ENCODE measurements around the gene PLAA.
A peak's percentile ranks its signal among the peaks of the same experiment; 100 is the strongest.

The PLAA gene

GRCh38 chr9:26870292-26870691, 76.8 kb downstream of the PLAA start:
- H3K4me3 ChIP-seq (ENCODE audit: low read depth, low read length) = no peak overlapping the region
- TF ChIP-seq CTCF (IDR thresholded peaks at IDR 0.05; ENCODE audit: low read depth, low read length, missing control alignments) = no peak
- DNase-seq (ENCODE audit: low read depth) = no peak

DNA sequence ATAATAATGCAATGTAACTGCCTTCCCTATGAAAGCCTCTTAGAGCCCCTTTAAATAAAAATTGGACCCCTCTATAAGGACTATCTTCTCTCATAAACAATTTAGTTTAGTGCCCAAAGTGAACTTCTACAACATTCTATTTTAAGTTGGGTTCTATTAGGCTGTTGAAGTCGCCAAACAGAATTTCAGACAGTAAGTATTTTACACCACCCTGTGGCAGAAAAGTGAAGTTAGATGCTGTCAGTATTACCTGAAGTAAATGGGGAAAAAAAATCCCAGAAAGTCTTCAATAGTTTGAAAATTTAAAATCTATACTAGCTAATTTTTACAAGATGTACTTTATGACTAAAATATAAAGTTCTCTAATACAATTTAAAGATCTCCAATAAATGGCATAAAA, 84.0 kb downstream of the PLAA start:
- peak; percentile 26 for TF ChIP-seq CTCF (IDR thresholded peaks at IDR 0.05; ENCODE audit: low read depth, low read length, missing control alignments)
- no peak for DNase-seq (ENCODE audit: low read depth)
- no peak overlapping the region for H3K4me3 ChIP-seq (ENCODE audit: low read depth, low read length)

- no peak overlapping the region for H3K4me3 ChIP-seq (ENCODE audit: low read depth, low read length)
- TF ChIP-seq CTCF (IDR thresholded peaks at IDR 0.05; ENCODE audit: low read depth, low read length, missing control alignments) = peak; percentile 60
- peak; percentile 41 for DNase-seq (ENCODE audit: low read depth)
Measured at GRCh38 chr9:26856413-26857032, 90.5 kb downstream of the PLAA start.

Measured in GM12864 (cell line).